Heart left ventricle (tissue), 16 donors: ENCODE results near the gene ENKUR. TPM values are rescaled to one million over a fixed set of nuclear protein-coding genes. Genes with fewer than 3 reads are reported as not detected.

Source experiments
- ATAC-seq, 4 donors: fragments of 200-7000 bp; cut with Tn5 transposase; one replicate each; pipeline ENCODE4 v1.9.1; 2020 to 2022; ENCODE audit warnings: moderate library complexity in 4 of 4, mild to moderate bottlenecking in 3 of 4, moderate number of reproducible peaks in 1 of 4
- DNase-seq, 5 donors: peaks; one replicate each; pipeline ENCODE4 v3.0.0-alpha.2; 2020
- H3K27ac ChIP-seq, 12 donors: fragments of 200-600 bp; sonication (generic) in 4 of 12; one replicate each; pipeline versions ENCODE4 v1.5.0 to v1.8.0; 2016 to 2022; ENCODE audit warnings: mild to moderate bottlenecking in 2 of 12
- H3K27me3 ChIP-seq, 9 donors: fragments of 200-600 bp; sonication (generic) in 2 of 9; one replicate each; pipeline versions ENCODE4 v1.5.1 to v1.8.0; 2016 to 2022; ENCODE audit warnings: mild to moderate bottlenecking in 3 of 9
- H3K36me3 ChIP-seq, 9 donors: fragments of 200-600 bp; sonication (generic) in 2 of 9; one replicate each; pipeline versions ENCODE4 v1.5.0 to v1.8.0; 2018 to 2022; ENCODE audit warnings: mild to moderate bottlenecking in 2 of 9
- H3K4me1 ChIP-seq, 12 donors: fragments of 200-600 bp; sonication (generic) in 4 of 12; one replicate each; pipeline versions ENCODE4 v1.5.0 to v1.8.0; 2016 to 2022; ENCODE audit warnings: mild to moderate bottlenecking in 3 of 12
- H3K4me3 ChIP-seq, 12 donors: fragments of 200-600 bp; sonication (generic) in 4 of 12; one replicate each; pipeline versions ENCODE4 v1.5.0 to v1.8.0; 2017 to 2022; ENCODE audit warnings: mild to moderate bottlenecking in 9 of 12, moderate library complexity in 4 of 12
- H3K9me3 ChIP-seq, 12 donors: fragments of 200-600 bp; sonication (generic) in 4 of 12; one replicate each; pipeline versions ENCODE4 v1.5.0 to v1.8.0; 2016 to 2022; ENCODE audit warnings: mild to moderate bottlenecking in 1 of 12
- POLR2A ChIP-seq, 2 donors: fragments of 450-650 bp; IDR thresholded peaks; one replicate each; pipeline ENCODE4 v1.6.1; 2017; ENCODE audit warnings: antibody characterized with exemption in 2 of 2, mild to moderate bottlenecking in 2 of 2, moderate library complexity in 2 of 2
- WGBS, 4 donors: extraction: QIAGEN DNeasy Blood & Tissue Kit in 2 of 4; methylation state at CpG; one replicate each; pipeline versions ENCODE4 v1.1.5 to v1.1.7; 2013 to 2018; 5-methylcytosine and 5-hydroxymethylcytosine counted together
- intact Hi-C, 10 donors: fragments of 100-400 bp; cut with DNase I; formaldehyde crosslinking; loops; one replicate each; pipeline versions ENCODE4 v1.11.1 to v1.14.2; 2022
- polyA plus RNA-seq, 2 donors: library from polyadenylated mRNA; stranded (reverse); fragments of 200-250 nt; gene quantifications; one replicate each; pipeline ENCODE4 v1.2.3, GENCODE V29; 2013
- total RNA-seq, 9 donors: library from RNA; depleted of rRNA in 2 of 9; stranded (reverse); fragments of >200 nt in 2 of 9; fragmentation: NEBNext Ultra II Directional in 3 of 9; extraction: Animal tissue kit (Norgen Biotek cat#: 25700) in 3 of 9; gene quantifications; one replicate each; pipeline versions ENCODE4 v1.1.0 to v1.2.4, GENCODE V29; 2016 to 2023
- TF ChIP-seq, protein P1 (sequence below), 12 donors: fragments of 200-600 bp; sonication (generic) in 4 of 12; IDR thresholded peaks; one replicate each; pipeline versions ENCODE4 v1.5.0 to v1.8.0; 2018 to 2022; ENCODE audit warnings: antibody characterized with exemption in 12 of 12, mild to moderate bottlenecking in 5 of 12
- donor health status: ischemic (EF 13 %, LVEDD 7.1; RV severe dilation, severe dysfunction).
- donor health status: healthy with polysubstance abuse.
- donor health status: DM: no; HTN: yes; CAD: no.
- donor health status: DM: no; HTN: no; CAD: no.
- donor health status: ischemic (EF 25% LVEDD 6.9; RV normal size, moderate dysfunction).
- donor health status: ischemic (EF 25% LVEDD 5.7; RV mildly dilated, moderate dysfunction).
- donor health status: healthy.
- donor health status: DM: yes; HTN: yes; CAD: no.
- donor health status: ischemic (EF 35%, LVEDD 5.7; RV mildly dilated, moderate dysfunction).
- donor health status: nonischemic (EF 11% LVEDD 7.7; RV severe dilation, severe dysfunction).
- donor health status: DM: yes; HTN: yes; CAD: no.
- donor health status: PGD.
- donor health status: ischemic (EF 29% LVEDD 5.4; RV normal size, mild dysfunction).
- donor health status: nonischemic (EF 23%, LVEDD 6.1; RV moderate dilation, normal function).

ENKUR gene
- total and polyA plus RNA-seq, 11 donors: 0.12 to 0.20 (median 0.19) TPM; not detected in 7

- Histone ChIP-seq H3K4me1 (peaks cover 0 to 8% (median 0%) of the 10 kb centered on the region in 12 donors), H3K27ac (peak overlapping the region in 6 of 12 donors; percentile 3 to 69 (median 50)), H3K27me3 (no peaks in the 10 kb centered on the region), H3K9me3 (no peaks in the 10 kb centered on the region), H3K4me3 (peak overlapping the region in 2 of 12 donors; percentile 9 to 37), H3K36me3 (no peaks in the 10 kb centered on the region)
- intact Hi-C loops: loop anchor here in 1 of 10 donors (5.0 kb wide), 1 partner anchor 35 kb away; no protein-coding TSS in a partner anchor
- DNase-seq: no peak
- 77 to 84% (median 81%) methylated on average over 11 of the region's 11 CpGs for WGBS, 4 donors
- ATAC-seq: no peak
- TF ChIP-seq, protein P1, sequence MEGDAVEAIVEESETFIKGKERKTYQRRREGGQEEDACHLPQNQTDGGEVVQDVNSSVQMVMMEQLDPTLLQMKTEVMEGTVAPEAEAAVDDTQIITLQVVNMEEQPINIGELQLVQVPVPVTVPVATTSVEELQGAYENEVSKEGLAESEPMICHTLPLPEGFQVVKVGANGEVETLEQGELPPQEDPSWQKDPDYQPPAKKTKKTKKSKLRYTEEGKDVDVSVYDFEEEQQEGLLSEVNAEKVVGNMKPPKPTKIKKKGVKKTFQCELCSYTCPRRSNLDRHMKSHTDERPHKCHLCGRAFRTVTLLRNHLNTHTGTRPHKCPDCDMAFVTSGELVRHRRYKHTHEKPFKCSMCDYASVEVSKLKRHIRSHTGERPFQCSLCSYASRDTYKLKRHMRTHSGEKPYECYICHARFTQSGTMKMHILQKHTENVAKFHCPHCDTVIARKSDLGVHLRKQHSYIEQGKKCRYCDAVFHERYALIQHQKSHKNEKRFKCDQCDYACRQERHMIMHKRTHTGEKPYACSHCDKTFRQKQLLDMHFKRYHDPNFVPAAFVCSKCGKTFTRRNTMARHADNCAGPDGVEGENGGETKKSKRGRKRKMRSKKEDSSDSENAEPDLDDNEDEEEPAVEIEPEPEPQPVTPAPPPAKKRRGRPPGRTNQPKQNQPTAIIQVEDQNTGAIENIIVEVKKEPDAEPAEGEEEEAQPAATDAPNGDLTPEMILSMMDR (IDR thresholded peaks at IDR 0.05): no peak
- TF ChIP-seq POLR2A (IDR thresholded peaks at IDR 0.05): no peak
Observed at GRCh38 chr10:25061711-25062449, 45.9 kb upstream of the ENKUR start.

GRCh38 chr10:25061125-25061524, 45.2 kb upstream of the ENKUR start:
- H3K27ac ChIP-seq: no peak overlapping the region
- intact Hi-C loops: loop anchor here in 1 of 10 donors (5.0 kb wide), 1 partner anchor 34 kb away; no protein-coding TSS in a partner anchor
- WGBS, 4 donors: 86 to 98% (median 97%) methylated on average over 7 of the region's 7 CpGs

DNA sequence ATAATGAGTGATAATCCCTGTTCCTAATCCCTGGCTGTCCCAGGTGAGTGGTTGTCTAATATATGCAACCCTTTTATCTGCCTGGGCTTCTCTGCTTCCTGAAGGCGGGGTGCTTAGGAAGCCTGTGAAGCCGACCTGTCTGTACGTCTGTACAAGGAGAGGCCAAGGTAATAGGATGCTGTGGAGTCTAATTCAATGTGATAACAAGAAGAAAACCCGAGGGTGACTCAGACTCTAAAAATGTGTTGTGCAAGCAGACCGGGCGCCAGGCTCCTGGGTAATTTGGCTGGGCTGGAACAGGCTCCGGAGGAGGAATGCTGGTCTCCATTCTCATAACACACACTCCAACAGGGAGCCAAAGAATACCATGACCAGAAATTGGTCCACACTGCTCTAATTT, 44.0 kb upstream of the ENKUR start:
- Histone ChIP-seq H3K27ac (no peak overlapping the region), H3K27me3 (no peaks in the 10 kb centered on the region), H3K4me1 (peaks cover 0 to 8% (median 0%) of the 10 kb centered on the region in 12 donors), H3K36me3 (no peaks in the 10 kb centered on the region), H3K4me3 (no peak overlapping the region), H3K9me3 (no peaks in the 10 kb centered on the region)
- intact Hi-C loops: loop anchor here in 1 of 10 donors (5.0 kb wide), 1 partner anchor 33 kb away; no protein-coding TSS in a partner anchor
- TF ChIP-seq, protein P1 (IDR thresholded peaks at IDR 0.05): no peak
- TF ChIP-seq POLR2A (IDR thresholded peaks at IDR 0.05): no peak
- WGBS, 4 donors: 40 to 54% (median 41%) methylated on average over 7 of the region's 7 CpGs
- ATAC-seq: peak in 3 of 4 donors; percentile 34 to 62 (median 53)
- peak in 3 of 5 donors; percentile 23 to 40 (median 24) for DNase-seq

More at GRCh38 chr10:25061125-25061524, 45.2 kb upstream of the ENKUR start:
- TF ChIP-seq, protein P1 (IDR thresholded peaks at IDR 0.05): no peak
- TF ChIP-seq POLR2A (IDR thresholded peaks at IDR 0.05): no peak
- DNase-seq (no peak), ATAC-seq (no peak)
- no peaks in the 10 kb centered on the region for H3K27me3 ChIP-seq
- no peaks in the 10 kb centered on the region for H3K9me3 ChIP-seq
- H3K4me3 ChIP-seq: no peak overlapping the region
- H3K4me1 ChIP-seq: peaks cover 0 to 8% (median 0%) of the 10 kb centered on the region in 12 donors
- no peaks in the 10 kb centered on the region for H3K36me3 ChIP-seq

GRCh38 chr10:25057886-25058285, 41.9 kb upstream of the ENKUR start:
- TF ChIP-seq, protein P1 (IDR thresholded peaks at IDR 0.05): no peak
- no peak for TF ChIP-seq POLR2A (IDR thresholded peaks at IDR 0.05)
- H3K36me3 ChIP-seq: no peaks in the 10 kb centered on the region
- no peaks in the 10 kb centered on the region for H3K27me3 ChIP-seq
- H3K4me1 ChIP-seq: peaks cover 0 to 8% (median 0%) of the 10 kb centered on the region in 12 donors
- DNase-seq (no peak), ATAC-seq (no peak)
- H3K4me3 ChIP-seq: no peak overlapping the region
- intact Hi-C loops: no loop called here
- no peak overlapping the region for H3K27ac ChIP-seq
- WGBS, 4 donors: 44 to 63% (median 60%) methylated on average over 4 of the region's 4 CpGs
- H3K9me3 ChIP-seq: no peaks in the 10 kb centered on the region
